ENCODE data around the gene SFT2D3.

Gene SFT2D3

GRCh38 chr2:127664065-127664894 is 37.0 kb upstream of the SFT2D3 start:
- no peak for DNase-seq (ENCODE audit: low read depth)

GRCh38 chr2:127664895-127665225 is 36.4 kb upstream of the SFT2D3 start:
- no peak for DNase-seq (ENCODE audit: low read depth)

GRCh38 chr2:127665267-127665893 is 35.9 kb upstream of the SFT2D3 start:
- no peak for DNase-seq (ENCODE audit: low read depth)

- DNase-seq (ENCODE audit: low read depth): peak; percentile 45
Measured at GRCh38 chr2:127669056-127669455, 32.2 kb upstream of the SFT2D3 start.

DNA sequence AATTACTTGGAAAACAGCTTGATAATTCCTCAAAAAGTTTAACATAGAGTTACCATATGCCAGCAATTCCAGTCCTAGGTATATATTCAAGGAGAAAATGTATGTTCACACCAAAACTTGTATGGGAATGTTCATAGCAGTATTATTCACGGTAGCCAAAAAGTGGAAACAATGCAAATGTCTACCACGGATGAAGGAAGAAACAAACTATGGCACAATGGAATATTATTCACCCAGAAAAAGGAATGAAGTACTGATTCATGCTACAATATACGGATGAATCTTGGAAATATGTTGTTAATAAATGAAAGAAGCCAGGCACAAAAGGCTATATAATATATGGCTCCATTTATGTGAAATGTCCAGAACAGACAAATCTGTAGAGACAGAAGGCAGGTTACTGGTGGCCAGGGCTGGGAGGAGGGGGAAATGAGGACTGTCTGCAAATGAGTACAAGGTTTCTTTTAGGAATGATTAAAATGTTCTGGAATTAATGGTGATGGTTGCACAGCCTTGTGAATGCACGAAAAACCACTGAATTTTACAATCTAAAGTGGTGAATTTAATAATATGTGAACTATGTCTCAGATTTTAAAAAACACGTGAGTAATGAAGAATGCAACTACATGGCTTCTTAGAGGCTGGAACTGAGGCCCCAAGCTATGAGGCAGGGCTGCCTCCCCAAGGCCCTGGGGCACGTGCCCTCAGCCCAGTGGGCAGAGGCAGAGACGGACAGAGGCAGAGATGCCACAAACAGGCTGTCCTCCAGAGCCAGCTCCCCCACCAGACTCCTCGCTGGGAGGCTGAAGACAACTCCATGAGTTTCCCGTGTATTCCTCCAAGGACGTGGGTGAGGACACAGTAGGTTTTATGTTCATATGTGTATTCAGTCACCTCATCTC is 31.0 kb upstream of the SFT2D3 start:
- DNase-seq (ENCODE audit: low read depth): no peak

GRCh38 chr2:127670957-127671290 is 30.4 kb upstream of the SFT2D3 start:
- DNase-seq (ENCODE audit: low read depth): no peak

DNA sequence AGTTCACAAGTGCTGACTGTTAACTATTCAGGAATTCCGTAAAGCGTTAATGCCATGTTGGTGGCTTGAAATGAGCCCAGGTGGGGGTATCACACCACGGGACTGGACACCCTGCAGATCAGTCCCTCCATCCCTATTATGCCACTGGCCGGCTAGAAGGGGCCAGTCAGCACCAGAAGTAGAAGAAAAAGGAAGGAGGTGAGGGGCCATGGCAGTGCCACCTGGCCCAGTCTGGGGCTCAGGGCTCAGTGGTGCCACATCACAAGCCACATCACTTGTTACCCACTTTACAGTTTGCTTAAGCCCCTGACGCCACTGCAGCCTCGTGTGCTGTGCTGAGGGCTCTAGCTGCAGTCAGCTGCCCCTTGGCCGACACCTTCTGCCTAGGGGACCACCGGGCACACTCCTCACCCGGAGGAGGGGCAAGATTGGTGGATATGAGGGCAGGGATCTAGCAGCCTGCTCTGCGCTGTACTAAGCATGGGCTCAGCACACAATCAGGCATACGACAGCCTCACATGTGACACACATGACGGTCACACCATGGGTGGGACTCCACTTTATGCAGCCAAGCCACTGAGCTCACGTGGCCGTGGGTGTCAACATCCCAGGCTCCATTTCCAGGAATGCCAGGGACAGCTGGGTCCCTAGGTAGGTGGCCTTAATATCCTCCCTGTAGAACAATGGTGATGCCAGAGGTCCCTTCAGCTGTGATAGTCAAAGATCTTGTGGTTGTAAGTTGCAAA is 29.6 kb upstream of the SFT2D3 start:
- no peak for DNase-seq (ENCODE audit: low read depth)

DNA sequence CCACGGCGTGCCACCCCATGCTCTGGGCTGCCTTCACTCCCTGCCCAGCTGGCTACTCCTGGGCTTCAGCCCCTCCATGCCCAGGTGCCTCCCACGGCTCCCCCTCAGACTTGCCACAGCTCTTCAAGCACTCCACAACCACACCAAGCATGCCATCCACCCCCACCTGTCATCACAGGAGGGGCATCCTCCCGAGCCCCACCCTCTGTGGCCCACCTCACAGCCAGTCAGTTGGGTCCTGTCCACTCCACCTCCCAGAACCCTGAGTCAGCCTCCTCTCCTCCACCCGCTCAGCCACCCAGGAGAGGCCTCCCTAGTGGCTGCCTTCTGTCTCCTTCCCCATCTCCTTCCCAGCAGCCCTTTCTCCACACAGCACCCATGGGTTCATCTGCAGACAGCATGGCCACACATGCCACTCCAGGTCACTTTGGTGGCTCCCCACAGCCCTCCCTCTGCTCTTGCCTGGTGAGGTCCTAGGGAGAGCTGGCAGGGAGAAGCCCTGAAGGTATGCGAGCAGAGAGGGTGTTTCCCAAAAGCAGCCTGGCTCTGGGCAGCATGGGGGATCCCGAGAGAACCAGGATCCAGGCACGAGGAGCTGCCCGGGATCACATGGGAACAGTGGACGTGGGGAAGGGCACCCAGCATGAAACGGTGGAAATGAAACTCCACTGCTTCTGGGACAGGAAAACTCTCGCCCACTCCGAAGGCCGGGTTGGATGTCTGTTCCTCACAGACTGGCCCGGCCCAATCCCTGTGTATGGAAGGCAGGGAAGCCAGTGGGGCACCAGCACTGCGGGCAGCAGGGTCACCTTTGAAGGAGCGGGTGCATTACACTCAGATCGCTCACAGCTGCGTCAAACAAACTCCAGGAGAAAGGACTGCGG is 28.7 kb upstream of the SFT2D3 start:
- DNase-seq (ENCODE audit: low read depth): no peak

DNA sequence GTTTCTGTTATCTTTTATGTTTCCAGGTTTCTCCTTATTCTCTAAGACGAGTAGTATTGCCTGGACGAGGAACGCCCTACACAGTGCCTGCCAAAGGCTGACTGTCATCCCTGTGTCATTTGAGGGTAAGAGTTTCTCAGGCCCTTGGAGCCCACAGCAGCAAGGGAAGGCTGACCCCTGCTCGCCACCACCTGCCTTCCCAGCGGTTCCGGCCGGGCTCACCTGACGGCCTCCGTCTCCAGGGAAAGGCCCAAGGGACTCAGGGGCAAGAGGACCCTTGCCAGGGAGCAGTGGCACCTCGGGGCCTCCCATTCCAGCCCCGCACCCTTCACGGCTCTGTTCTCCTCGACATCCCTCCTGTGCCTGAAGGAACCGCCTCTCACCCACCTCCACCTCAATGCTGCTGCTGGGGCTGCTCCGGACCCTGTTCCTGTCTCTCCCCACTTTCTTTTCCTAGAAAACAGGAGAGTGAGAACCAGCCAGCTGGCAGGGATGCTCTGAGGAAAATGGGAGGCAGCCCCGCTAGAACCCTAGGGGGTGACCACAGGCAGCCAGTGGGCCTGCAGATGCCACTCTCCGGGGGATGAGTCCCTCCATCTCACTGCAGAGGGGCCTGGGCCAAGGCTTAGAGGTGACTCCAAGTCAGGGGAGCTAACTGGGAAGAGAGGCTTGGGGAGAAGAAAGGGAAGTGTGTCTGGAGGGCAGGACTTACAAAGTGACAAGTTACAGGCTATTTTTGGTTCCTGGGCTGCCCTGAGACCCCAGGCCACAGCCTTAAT is 27.8 kb upstream of the SFT2D3 start:
- no peak for DNase-seq (ENCODE audit: low read depth)

GRCh38 chr2:127674241-127675209 is 26.8 kb upstream of the SFT2D3 start:
- DNase-seq (ENCODE audit: low read depth): no peak

DNA sequence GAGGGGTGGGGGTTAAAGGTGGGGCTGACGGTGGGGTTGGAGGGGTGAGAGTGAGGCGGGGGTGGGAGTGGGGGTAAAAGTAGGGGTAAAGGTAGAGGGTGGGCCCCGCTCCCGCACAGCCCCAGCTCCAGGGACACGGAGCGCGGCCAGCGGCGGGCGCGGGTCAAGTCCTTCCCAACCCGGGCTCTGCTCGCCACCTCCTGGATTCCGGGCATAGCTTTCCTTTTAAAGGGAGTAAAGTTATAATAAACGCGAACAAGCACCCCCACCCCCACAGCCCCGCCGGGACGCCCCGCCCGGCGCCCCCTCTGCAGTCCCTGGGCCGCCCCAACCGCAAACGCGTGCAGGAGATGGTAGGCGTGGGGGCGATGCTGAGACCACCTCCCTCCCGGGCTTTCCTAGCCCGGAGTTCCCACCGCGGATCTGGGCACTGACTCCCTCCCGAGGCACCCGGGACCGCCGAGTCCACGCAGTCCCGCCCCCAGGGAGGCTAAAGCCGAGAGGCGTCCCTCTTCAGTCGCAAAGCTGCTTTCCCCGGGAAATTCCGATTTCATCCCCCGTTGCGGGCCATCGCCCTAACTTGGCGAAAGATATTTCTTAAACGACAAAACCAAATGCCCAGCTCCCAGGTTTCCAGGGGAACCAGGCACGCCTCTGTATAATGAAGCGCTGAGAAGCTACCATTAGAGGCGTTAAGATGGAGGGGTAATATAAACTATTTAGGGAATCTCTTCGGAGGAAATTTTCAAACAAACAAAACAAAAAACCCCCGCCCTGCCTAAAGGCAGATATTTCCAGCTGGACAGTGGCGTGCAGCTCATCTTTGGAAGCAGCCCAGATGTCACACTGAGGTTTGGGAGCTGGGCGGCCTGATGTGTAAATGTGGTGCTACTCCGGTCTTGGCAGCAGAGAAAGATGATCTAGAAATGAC is 25.7 kb upstream of the SFT2D3 start, which contains the start of gene LIMS2:
Gene LIMS2 (minus strand): TSS at position 200 of the 931 bp plus-strand sequence. CDS start 506 bp downstream, outside the sequence.
- DNase-seq (ENCODE audit: low read depth): no peak

GRCh38 chr2:127676906-127677305 is 24.4 kb upstream of the SFT2D3 start:
- DNase-seq (ENCODE audit: low read depth): no peak

- DNase-seq (ENCODE audit: low read depth): no peak
Measured at GRCh38 chr2:127678531-127678930, 22.8 kb upstream of the SFT2D3 start.

- DNase-seq (ENCODE audit: low read depth): no peak
Measured at GRCh38 chr2:127678991-127679390, 22.3 kb upstream of the SFT2D3 start.

- DNase-seq (ENCODE audit: low read depth): no peak
Measured at GRCh38 chr2:127679680-127680361, 21.5 kb upstream of the SFT2D3 start.

DNA sequence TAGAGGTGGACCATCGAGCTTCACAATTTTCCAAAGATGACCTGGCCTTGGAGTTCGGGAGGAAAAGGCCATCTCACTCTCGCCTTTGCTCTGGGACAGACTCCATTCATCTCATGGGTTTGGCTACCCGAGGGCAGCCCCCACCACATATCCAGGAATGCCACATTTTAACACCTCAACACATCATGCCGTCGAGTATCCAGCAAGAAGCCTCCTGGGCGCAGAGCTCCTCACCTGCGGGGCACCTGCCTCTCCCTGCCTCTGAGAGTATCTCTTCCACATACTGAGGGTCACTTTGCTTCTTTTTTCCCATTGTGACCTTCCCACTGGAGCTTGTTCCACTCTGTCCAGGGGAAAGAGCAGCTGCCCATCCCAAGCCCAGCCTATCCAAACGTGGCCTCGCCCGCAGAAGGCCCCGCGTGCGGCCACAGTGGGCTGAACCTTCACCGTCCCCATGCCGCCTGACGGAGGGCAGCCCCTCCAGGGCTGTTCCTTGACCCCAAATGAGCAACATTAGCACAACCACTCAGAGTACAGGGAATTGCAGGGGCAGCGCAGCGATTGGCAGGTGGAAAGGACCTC is 20.5 kb upstream of the SFT2D3 start:
- no peak for DNase-seq (ENCODE audit: low read depth)

GRCh38 chr2:127681288-127681804 is 20.0 kb upstream of the SFT2D3 start:
- DNase-seq (ENCODE audit: low read depth): no peak
